Jurkat, Clone E6-1 (cell line): ENCODE measurements around the gene SEC61G.

ENCODE experiments used
- DNase-seq: peaks from one replicate; pipeline ENCODE4 v3.0.0-alpha.2; 2011; ENCODE audit warnings: low read depth, low spot score
- H3K4me3 ChIP-seq: 2 replicates; pipeline ENCODE4 v1.5.1; 2011; ENCODE audit warnings: mild to moderate bottlenecking, low read length, control low read depth, moderate library complexity

The SEC61G gene

DNA sequence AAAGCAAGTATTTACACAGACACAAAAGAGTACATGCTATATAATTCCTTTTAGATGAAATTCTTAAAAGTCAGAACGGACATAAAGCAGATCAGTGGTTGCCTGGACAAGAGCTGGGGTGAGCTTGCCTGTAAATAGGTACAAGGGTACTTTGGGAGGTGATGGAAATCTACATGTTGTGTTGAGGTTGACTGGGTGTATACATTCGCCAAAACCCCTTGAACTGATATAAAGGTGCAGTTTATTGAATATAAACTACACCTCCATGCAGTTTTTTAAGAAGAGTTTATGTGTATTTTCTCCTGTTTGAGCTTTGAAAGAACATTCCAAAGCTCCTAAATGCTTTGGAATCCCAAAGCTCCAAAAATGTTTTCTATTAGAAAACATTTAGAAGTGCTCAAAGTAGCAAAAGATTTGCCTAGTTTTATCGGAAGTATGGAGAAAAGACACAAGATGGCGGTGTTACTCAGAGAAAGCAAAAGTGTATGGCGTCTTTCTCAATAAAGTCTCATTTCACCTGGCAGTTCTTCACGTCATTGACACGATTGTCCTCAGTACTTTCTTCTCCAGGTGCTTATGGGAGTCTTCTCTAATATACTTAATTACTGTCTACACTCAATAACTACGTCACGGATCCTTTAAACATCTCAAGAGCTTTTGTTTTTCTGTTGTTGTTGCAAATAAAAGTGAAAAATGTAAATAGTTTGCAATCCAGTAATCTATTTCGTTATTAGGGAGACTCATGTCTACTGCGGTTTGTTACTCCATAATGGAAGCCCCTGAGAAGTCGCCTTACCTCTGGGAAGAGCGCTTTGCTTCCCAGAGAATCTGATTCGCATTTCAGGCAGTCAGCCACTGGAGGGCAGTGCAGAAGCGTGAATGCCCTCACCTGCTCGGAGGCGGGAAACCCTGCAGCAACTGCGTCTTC lies 14.7 kb upstream of the SEC61G start:
- peak; percentile 62 for DNase-seq
- H3K4me3 ChIP-seq: peak overlapping the region; percentile 28

DNA sequence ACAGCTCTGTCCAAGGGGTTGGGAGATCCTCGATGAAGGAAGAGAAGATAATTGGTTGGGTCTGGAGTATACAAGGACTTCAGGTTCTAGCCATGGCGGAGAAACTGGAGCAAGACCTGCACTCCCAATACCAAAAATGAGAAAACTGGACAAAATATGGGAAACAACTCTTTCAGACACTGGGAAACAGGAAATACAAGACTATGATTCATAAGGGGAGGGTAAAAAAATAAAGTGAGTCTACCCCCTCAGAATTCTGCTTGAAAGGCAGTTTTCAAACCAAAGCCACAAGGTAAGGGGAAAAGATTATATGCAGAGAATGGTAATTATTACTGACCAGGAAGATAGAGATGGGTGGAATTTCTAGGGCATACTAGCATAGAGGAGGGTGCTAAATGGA lies 10.2 kb upstream of the SEC61G start:
- DNase-seq: no peak
- no peak overlapping the region for H3K4me3 ChIP-seq

DNA sequence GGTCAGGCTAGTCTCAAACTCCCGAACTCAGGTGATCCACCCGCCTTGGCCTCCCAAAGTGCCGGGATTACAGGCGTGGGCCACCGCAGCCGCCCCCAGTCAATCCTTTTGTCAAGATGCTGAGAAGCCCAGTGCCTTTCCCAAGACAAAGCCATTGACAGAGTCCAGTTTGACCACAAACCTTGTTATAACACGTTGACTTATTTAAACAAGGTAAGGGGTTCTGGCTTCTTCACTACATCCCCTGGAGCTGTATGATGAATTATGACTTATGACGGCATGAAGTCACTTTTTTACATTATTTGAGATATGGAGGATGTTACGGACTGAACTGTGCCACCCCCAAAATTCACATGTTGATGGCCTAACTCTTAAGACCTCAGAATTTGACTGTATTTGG lies 5.8 kb upstream of the SEC61G start:
- DNase-seq: no peak
- H3K4me3 ChIP-seq: no peak overlapping the region

DNA sequence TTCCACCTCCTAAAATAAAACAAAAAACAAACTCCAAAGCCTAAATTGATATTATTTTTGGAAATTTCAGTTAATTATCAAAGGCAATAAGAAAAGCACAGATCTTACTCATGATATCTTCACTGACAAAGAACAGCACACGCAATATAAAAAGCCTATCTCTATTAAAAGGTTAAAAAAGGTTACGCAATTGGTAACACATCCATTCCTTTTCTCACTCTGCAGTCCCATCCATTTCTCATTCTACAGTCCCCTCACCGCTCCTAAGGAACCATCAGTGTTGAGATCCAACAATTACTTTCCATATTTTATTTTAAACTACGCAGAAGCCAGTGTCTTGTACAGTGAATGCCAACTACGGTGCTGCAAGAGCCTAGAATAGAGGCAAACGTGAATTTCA lies 1.3 kb downstream of the SEC61G start:
- no peak for DNase-seq
- peak overlapping the region; percentile 95 for H3K4me3 ChIP-seq

DNA sequence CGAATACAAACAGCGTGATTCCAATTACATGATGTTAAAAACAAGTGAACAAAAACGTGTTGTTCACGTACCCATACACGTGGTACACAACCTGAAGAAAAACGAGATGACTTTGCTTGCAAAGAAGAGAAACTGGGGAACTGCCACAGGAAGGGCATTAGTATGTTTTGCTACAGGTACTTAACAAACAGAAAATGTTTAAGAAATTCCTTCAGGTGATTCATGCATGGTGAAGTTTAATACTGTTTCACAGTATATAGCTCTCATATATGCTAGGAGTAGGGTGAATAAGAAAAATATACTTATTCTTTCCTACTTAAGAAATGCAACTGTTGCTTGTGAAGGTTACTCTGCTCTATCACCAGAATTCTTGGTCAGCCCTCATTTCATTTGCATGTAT lies 9.8 kb downstream of the SEC61G start:
- no peak overlapping the region for H3K4me3 ChIP-seq
- DNase-seq: no peak

DNA sequence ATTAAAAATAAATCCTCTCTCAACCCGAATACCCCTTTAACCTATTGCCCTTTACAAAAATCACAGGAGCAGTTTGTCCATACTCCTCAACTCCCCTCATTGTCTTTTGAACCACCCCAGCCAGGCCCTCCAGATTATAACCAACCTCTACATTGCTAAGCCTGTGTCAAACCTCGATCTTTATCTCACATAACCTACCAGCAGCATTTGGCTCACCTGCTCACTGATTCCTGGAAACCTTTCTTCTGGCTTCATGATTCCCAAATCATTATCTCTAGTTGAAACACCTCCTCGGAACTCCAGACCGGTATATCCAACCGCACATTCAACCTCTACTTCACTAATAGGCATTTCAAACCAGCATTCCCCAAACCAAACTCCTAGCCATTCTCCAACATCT lies 11.8 kb downstream of the SEC61G start:
- no peak overlapping the region for H3K4me3 ChIP-seq
- DNase-seq: no peak

DNA sequence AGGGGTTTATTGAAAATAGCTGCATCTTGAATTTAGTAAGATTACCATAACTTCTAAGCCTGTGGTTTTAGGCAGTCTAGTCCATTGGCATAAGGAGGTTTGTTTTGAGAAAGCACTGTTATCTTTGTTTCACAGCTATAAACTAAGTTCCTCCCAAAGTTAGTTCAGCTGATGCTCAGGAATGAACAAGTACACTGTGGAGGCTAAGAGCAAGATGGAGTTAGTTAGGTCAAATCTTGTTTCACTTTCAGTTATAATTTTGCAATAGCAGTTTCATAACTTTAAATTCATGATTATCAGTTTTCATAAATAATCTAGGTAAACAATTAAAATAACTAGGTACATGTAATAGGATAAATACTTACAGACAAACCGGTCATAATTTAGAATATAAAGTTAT lies 15.4 kb downstream of the SEC61G start:
- no peak overlapping the region for H3K4me3 ChIP-seq
- no peak for DNase-seq

DNA sequence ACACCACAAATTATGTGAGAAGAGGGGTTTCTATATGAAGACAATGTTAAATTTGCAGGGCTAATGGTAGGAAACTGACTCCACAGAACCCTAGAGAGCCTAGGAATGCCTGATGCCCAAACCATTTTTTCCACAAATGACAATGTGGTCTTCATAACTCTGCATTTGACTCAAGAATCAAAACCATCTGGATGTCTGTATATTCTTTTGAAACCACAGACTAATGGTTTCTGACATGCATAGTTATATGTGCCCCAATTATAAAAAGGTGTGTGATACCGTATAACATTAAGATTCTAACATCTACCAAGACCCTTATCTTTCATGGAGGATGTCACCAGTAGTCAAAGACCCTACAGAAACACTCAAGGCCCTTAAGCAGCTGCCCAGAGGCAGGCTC lies 20.3 kb downstream of the SEC61G start:
- DNase-seq: no peak

DNA sequence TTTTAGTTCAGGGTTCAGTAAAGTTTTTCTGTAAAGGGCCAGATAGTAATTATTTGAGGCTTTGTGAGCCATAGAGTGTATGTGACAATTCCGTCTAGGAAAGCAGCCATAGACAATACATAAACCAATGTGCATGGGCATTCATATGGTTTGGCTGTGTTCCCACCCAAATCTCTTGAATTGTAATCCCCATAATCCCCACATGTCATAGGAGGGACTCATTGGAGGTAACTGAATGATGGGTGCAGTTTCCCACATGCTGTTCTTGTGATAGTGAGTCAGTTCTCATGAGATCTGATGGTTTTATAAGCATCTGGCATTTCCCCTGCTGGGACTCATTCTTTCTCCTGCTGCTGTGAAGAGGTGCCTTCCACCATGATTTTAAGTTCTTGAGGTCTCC lies 29.9 kb downstream of the SEC61G start:
- no peak overlapping the region for H3K4me3 ChIP-seq
- no peak for DNase-seq

More for the DNA sequence above, 20.3 kb downstream of the SEC61G start:
- no peak overlapping the region for H3K4me3 ChIP-seq

DNA sequence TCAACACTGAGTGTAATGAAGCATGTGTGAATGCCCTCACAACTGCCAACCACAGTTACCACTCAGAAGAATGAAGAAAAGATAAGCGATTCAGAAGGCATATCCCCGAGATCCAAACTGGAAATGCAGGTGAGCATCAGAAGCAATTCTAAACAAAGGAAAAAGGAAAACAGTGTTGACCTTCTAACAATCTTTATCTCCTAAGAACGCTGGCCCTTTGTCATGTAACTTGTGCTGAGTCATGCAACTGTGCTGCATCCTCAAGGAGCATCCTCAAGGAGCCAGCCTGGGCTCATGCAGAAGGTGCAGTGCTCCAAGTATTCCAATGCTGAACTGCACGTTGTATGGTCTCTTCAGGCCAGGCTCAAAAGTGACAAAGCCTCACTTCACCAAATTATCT lies 30.6 kb downstream of the SEC61G start:
- H3K4me3 ChIP-seq: no peak overlapping the region
- no peak for DNase-seq

DNA sequence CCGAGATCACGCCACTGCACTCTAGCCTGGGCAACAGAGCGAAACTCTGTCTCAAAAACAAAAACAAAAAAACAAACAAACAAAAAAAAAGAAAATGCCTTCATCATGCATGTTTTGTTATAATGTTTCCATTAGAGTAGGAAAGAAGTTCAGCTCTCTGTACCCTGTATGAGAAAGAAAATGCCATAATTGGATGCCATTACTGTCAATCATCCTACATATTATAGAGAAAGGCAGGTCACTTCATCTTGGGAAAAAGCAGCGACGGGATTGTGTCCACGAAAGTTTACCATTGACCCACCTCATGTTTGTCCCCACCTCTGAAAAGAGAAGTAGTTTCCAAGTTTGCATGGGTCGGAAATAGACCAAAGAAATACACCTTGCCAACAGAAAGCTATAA lies 33.8 kb downstream of the SEC61G start:
- no peak for DNase-seq
- no peak overlapping the region for H3K4me3 ChIP-seq

DNA sequence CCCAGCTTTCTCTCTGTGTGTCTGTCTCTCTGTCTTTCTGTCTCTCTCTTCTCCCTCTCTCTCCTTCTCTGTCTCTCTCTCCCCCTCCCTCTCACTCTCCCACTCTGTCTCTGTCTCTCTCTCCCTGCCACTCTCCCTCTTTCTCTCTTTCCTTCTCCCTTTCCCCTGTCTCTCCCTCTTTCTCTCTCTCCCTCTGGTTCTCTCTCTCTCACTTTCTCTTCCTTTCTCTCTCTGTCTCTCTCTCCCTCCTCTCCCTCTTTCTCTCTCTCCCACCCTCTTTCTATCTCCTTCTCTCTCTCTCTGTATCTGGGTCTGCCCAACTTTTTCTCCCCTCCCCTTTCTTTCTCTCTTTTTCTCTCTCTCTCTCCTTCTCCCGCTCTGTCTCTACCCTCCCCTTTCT lies 36.5 kb downstream of the SEC61G start:
- no peak for DNase-seq
- no peak overlapping the region for H3K4me3 ChIP-seq

DNA sequence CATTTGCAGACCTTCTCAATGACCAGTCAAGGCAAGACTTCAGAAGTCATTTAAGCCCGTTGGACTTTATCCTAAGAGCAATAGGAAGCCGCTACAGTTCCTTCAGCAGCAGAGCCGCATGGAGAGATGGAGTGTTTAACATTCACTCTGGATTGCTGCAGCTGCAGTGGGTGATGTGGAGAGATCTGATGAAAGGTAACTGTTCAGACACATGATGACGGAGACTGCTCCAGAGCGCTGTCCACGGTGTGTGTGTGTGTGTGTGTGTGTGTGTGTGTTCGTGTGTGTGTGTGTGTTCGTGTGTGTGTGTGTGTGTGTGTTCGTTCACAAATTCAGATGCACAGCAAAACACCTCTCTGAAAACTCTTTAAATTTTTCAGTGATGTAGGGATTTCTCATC lies 37.0 kb downstream of the SEC61G start:
- DNase-seq: no peak
- no peak overlapping the region for H3K4me3 ChIP-seq

DNA sequence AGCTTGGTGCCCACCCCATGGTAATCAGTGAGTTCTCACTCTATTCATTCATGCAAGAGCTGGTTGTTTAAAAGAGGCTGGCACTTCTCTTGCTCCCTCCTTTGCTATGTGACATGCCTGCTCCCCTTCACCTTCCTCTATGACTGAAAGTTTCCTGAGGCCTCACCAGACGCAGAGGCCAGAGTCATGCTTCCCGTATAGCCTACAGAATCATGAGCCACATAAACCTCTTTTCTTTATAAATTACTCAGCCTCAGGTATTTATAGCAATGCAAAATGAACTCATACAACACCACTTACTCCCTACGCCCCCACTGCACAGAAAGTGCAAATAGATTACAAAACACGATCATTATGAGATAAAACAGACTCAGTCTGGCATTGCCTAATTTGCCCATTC lies 39.0 kb downstream of the SEC61G start:
- no peak overlapping the region for H3K4me3 ChIP-seq
- DNase-seq: no peak

DNA sequence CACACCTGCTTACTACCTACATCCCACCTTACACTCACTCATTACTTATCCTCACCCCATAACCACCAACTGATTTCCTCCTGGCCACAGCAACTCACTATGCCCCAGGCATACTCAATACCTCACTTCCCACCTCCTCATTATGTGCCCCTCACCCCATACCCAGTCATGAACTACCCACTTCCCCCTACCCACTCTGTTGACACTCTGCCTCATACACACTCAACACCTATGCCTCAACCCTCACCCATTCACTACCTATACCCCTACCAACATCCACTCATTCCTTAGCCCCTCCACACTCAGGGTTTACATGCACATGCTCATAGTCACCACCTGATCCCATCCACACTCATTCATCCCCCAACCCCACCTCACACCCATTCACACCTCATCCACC lies 39.6 kb downstream of the SEC61G start:
- DNase-seq: no peak
- H3K4me3 ChIP-seq: no peak overlapping the region

DNA sequence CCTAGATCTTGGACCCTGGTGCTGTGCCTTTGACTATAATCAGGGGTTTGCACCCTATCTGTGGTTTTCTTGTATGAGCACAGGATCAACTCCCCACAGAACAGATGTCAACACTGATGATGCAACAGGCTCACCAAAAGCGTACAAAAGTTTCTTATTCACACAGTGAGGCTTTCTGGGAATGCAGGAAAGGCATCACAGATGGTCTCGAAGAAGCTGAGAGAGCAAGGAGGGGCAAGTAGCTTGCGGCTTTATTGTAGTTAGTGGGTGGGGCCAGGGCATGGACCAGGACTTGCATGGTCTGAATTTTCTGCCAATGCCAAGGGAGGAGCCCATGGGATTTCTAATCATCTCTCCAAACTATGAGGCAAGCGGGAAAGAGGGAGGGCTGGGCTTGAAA lies 46.2 kb downstream of the SEC61G start:
- DNase-seq: peak; percentile 7
- H3K4me3 ChIP-seq: no peak overlapping the region

DNA sequence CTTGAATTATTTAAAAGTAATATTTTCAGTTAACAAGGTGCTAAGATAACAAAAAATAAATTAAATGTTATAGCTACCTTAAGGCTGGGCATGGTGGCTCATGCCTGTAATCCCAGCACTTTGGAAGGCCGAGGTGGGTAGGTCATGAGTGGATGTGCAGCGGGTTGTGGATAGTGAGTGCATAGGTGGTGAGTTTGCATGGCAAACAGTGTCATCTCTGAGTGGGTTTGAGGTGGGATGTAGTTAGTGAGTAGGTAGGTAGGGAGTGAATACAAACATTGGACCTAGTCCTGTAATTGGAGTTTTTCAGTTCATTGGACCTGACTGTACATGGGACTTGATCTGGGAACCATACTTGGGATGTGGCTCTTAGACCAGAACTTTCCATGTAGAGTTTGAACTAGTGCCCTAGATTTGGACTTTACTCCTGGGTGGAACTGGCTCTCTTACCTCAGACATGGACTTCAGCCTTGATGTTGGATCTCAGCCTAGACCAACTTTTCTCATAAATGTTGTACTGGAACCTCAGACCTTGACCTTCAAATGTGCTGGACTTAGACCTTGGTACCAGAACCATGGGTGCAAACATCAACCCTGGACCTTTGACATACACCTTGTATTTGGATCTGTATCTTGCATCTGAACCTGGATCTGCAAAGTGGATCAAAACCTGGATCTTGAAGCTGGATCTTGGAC lies 47.0 kb downstream of the SEC61G start:
- no peak overlapping the region for H3K4me3 ChIP-seq
- DNase-seq: no peak

DNA sequence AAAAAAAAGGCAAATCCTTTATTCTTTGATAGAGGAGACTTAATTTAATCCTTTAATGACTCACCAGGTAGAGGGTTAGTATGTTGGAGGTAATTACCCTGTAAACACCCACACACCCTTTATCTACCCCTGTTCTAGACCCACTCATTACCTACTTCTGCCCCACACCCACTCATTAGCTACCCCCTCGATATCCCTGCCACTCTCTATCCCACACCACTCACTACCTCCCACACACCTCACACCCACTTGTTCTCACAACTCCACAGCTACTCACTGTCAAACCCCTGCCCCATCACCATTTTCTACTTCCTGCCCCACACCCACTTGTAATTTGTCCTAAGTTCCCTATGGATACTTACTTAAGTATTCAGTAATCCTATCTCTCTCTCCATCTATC lies 49.7 kb downstream of the SEC61G start:
- DNase-seq: no peak

DNA sequence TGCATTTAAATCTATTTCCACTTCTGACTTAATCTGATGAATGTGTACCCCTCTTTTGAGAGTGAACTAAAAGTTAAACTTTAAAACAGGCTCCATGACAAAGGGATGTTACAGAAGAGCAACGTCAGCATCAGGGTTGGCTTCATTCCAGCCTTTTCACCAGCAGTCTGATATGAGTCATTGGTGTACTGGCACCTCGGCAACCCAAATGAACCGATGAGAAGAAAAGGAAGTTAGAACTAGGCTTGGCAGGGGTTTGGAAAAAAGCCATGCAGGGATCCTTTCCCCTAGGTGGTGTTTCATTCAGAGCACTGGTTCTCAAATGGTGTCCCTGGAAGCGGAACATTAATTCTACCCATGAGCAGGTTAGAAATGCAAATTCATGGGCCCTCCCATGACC lies 53.6 kb downstream of the SEC61G start:
- DNase-seq: no peak
- H3K4me3 ChIP-seq: no peak overlapping the region

More for the DNA sequence above, 49.7 kb downstream of the SEC61G start:
- no peak overlapping the region for H3K4me3 ChIP-seq

DNA sequence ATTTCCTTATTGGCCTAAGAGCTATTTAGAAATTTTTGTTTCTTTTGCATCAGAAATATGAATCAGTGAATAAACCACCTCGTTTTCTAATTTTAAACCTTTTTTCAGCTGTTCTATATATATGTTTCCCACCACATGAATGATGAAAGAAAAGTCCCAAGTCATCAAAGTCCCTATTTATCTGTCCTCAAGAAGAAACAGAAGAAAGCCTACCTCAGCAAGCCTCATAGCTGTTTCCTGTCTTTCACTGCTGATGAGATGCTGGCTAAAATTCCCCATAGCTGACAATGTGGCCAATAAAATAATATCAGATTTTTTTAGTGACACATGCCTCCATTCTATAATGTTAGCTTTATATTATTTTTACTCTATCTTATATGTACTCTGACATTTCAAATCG lies 54.2 kb downstream of the SEC61G start:
- H3K4me3 ChIP-seq: no peak overlapping the region
- DNase-seq: no peak
